Naive B cell (primary cell): ENCODE data around the gene POU6F1. TPM values are rescaled to one million over a fixed set of nuclear protein-coding genes. Genes with fewer than 3 reads are reported as not detected.
"Not testable (repeated sequence)": the region's sequence is repeated elsewhere in the genome, so short reads cannot be mapped to it uniquely, and the experiment has no call there.

Experiments
- ATAC-seq, 2 donors: fragments of 150-1000 bp; cut with Tn5 transposase; 2 replicates each; pipeline ENCODE4 v1.10.0; 2021; ENCODE audit warnings: low read depth in 2 of 2, mild to moderate bottlenecking in 2 of 2, moderate library complexity in 2 of 2
- DNase-seq: peaks from one replicate; pipeline ENCODE4 v3.0.0; 2022
- H3K27ac Mint-ChIP-seq, 6 donors: one replicate each; pipeline ENCODE4 v1.8.0; 2020 to 2022; ENCODE audit warnings: mild to moderate bottlenecking in 6 of 6, mixed read lengths in 6 of 6, moderate library complexity in 5 of 6, inconsistent platforms in 2 of 6
- H3K27me3 Mint-ChIP-seq, 3 donors: one replicate each; pipeline ENCODE4 v1.8.0; 2021 to 2022; ENCODE audit warnings: mixed read lengths in 3 of 3, mild to moderate bottlenecking in 1 of 3
- H3K36me3 Mint-ChIP-seq, 2 donors: one replicate each; pipeline ENCODE4 v1.8.0; 2020 to 2022; ENCODE audit warnings: mixed read lengths in 2 of 2, inconsistent platforms in 1 of 2, mild to moderate bottlenecking in 1 of 2
- H3K4me1 Mint-ChIP-seq, 3 donors: one replicate each; pipeline ENCODE4 v1.8.0; 2020 to 2022; ENCODE audit warnings: mixed read lengths in 3 of 3, inconsistent platforms in 1 of 3, mild to moderate bottlenecking in 1 of 3, moderate library complexity in 1 of 3
- H3K4me3 Mint-ChIP-seq, 8 donors: one replicate each; pipeline ENCODE4 v1.8.0; 2020 to 2022; ENCODE audit warnings: mild to moderate bottlenecking in 8 of 8, mixed read lengths in 8 of 8, moderate library complexity in 8 of 8, inconsistent platforms in 2 of 8
- H3K9me3 Mint-ChIP-seq, 7 donors: one replicate each; pipeline ENCODE4 v1.8.0; 2020 to 2022; ENCODE audit warnings: mixed read lengths in 7 of 7, mild to moderate bottlenecking in 5 of 7, inconsistent platforms in 2 of 7, moderate library complexity in 1 of 7
- polyA plus RNA-seq, 6 donors: library from polyadenylated mRNA; unstranded; fragments of 300-500 nt; fragmentation: Illumina TruSeq; gene quantifications; one replicate each; pipeline ENCODE4 v1.2.3, GENCODE V29; 2021; ENCODE audit warnings: low read depth in 6 of 6

POU6F1 gene, protein sequence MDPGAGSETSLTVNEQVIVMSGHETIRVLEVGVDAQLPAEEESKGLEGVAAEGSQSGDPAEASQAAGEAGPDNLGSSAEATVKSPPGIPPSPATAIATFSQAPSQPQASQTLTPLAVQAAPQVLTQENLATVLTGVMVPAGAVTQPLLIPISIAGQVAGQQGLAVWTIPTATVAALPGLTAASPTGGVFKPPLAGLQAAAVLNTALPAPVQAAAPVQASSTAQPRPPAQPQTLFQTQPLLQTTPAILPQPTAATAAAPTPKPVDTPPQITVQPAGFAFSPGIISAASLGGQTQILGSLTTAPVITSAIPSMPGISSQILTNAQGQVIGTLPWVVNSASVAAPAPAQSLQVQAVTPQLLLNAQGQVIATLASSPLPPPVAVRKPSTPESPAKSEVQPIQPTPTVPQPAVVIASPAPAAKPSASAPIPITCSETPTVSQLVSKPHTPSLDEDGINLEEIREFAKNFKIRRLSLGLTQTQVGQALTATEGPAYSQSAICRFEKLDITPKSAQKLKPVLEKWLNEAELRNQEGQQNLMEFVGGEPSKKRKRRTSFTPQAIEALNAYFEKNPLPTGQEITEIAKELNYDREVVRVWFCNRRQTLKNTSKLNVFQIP
- 1 to 10 TPM in 5 of 6 donors, not detected in 1; 1.1 to 3.4 (median 1.7) TPM for polyA plus RNA-seq

DNA sequence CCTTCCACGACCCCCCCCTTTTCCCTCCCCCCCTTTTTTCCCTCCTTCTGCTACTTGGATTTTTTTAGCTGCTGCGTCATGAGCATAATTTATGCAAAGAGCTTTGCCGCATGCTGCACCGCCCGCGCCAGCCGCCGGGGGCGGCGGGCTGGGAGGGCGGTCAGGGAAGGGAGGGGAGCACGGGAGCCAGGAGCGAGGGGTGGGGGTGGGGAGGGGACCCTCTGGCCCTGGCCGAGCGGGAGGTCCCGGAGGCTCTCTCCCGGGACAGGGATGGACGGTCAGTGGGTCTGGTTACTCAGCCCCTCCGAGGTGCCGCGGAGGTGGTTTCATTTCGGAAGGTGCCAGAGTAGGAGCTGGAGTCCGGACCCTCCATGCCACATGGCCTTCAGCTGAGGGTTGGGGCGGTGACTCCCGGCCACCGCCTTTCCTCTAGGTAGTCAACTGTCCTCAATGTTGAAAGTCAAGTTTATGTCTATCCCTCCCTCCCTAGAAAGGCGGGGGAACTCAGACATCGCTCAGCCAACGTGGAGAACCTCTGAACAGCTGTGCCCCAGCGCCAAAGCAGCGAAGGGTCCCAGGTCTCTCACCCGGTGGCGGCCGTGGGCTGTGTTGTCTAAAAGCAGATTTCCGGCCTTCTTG is at the start of gene POU6F1:
POU6F1 (minus strand) TSS at position 95 of the 639 bp plus-strand sequence. CDS start 11,226 bp downstream, outside the sequence.
- Mint-ChIP-seq H3K9me3 (no peaks in the 10 kb centered on the region), H3K4me1 (peaks cover 12 to 25% (median 24%) of the 10 kb centered on the region in 3 donors), H3K27me3 (no peaks in the 10 kb centered on the region), H3K27ac (peak within 1 kb of the TSS; percentile 90 to 99 (median 95)), H3K4me3 (peak within 1 kb of the TSS; percentile 86 to 97 (median 95)), H3K36me3 (no peaks in the 10 kb centered on the region)
- ATAC-seq (peak; percentile 75 to 77), DNase-seq (peak; percentile 71)

DNA sequence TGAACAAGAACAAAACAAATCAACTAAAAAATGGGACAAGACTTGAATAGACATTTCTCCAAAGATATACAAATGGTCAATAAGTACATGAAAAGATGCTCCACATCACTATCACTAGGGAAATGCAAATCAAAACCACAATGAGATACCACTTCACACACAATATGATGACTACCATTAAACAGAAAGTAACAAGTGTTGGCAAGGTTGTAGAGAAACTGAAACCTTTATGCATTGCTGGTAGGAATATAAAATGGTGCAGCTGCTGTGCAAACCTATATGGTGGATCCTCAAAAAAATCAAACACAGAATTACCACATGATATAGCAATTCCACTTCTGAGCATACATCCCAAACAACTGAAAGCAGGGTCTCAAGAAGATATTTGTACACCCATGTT is 47.2 kb upstream of the POU6F1 start:
- no peak overlapping the region for H3K27ac Mint-ChIP-seq
- ATAC-seq: peak; percentile 24 to 40
- peak overlapping the region in 1 of 8 donors; percentile 51 for H3K4me3 Mint-ChIP-seq

DNA sequence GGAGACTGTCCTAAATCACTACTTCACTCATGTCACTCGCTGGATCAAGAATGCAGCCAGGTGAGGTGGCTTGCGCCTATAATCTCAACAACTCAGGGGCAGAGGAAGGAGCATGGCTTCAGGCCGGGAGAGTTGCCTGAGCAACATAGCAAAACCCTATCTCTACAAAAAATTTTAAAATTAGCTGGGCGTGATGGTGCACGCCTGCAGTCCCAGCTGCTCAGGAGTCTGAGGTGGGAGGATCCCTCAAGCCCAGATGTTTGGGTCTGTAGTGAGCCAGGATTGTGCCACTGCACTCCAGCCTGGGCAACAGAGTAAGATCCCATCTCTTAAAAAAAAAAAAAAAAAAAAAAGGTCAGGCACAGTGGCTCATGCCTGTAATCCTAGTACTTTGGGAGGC is 46.4 kb upstream of the POU6F1 start:
- ATAC-seq (no peak), DNase-seq (no peak)
- peak overlapping the region in 1 of 8 donors; percentile 10 for H3K4me3 Mint-ChIP-seq
- peaks cover 0 to 2% (median 0%) of the 10 kb centered on the region in 7 donors for H3K9me3 Mint-ChIP-seq
- H3K4me1 Mint-ChIP-seq: peaks cover 31 to 35% (median 32%) of the 10 kb centered on the region in 3 donors
- H3K27me3 Mint-ChIP-seq: no peaks in the 10 kb centered on the region
- H3K27ac Mint-ChIP-seq: no peak overlapping the region
- peaks cover 0 to 5% of the 10 kb centered on the region in 2 donors for H3K36me3 Mint-ChIP-seq

More for the DNA sequence above, 47.2 kb upstream of the POU6F1 start:
- Mint-ChIP-seq H3K27me3 (no peaks in the 10 kb centered on the region), H3K9me3 (peaks cover 0 to 2% (median 0%) of the 10 kb centered on the region in 7 donors), H3K36me3 (peaks cover 0 to 5% of the 10 kb centered on the region in 2 donors), H3K4me1 (peaks cover 33 to 37% (median 36%) of the 10 kb centered on the region in 3 donors)
- no peak for DNase-seq

DNA sequence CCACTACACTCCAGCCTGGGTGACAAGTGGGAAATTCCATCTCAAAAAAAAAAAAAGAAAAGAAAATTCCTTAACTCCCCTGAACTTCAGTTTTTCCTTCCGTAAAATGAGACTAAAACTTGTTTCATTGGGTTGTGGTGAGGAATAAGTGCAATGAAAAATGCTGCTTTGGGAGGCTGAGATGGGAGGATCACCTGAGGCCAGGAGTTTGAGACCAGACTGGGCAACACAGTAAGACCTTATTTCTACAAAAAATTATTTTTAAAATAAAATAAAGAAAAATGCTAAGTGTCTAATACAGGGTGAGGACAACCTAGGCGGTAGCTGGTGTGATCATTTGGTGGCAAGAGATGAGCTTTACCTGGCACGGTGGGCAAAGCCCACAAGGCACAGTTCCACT is 45.5 kb upstream of the POU6F1 start:
- H3K27me3 Mint-ChIP-seq: no peaks in the 10 kb centered on the region
- DNase-seq: no peak
- no peak overlapping the region for H3K27ac Mint-ChIP-seq
- H3K4me1 Mint-ChIP-seq: peaks cover 25 to 26% (median 25%) of the 10 kb centered on the region in 3 donors
- H3K36me3 Mint-ChIP-seq: peaks cover 0 to 5% of the 10 kb centered on the region in 2 donors
- H3K4me3 Mint-ChIP-seq: no peak overlapping the region
- peaks cover 0 to 2% (median 0%) of the 10 kb centered on the region in 7 donors for H3K9me3 Mint-ChIP-seq
- no peak for ATAC-seq

DNA sequence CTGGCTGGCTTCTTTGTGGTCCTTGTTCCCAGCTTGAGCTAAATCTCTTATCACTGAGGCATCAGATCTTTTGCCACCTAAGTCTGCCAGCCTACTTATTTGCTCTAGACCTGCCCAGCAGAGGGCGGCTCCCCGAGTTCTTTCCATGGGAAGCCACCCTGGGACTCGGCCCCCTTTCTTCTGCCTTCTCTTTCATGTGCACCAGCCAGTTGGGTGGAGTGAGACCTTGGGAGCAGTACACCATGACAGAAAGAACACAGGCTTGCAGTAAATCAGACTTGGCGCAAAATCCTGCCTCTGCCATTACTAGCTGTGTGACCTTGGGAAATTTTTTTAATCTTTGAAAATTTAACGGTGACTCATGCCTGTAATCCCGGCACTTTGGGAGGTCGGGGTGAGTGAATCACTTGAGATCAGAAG is 44.9 kb upstream of the POU6F1 start:
- no peaks in the 10 kb centered on the region for H3K27me3 Mint-ChIP-seq
- peaks cover 0 to 2% (median 0%) of the 10 kb centered on the region in 7 donors for H3K9me3 Mint-ChIP-seq
- H3K4me3 Mint-ChIP-seq: no peak overlapping the region
- no peak overlapping the region for H3K27ac Mint-ChIP-seq
- no peak for ATAC-seq
- DNase-seq: no peak
- H3K36me3 Mint-ChIP-seq: peaks cover 0 to 5% of the 10 kb centered on the region in 2 donors
- H3K4me1 Mint-ChIP-seq: peaks cover 22 to 23% (median 23%) of the 10 kb centered on the region in 3 donors

DNA sequence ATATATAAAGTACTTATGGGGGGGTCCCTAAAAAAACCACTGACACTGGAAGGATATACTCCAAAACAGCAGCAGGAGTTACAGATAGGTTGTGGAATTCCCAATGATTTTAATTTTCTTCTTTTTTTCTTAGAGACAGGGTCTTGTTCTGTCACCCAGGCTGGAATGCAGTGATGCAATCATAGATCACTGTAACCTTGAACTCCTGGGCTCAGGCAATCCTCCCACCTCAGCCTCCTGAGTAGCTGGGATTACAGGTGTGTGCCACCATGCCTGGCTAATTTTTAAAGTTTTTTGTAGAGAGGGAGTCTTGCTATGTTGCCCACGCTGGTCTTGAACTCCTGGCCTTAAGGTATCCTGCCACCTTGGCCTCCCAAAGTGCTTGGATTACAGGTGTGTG is 41.7 kb upstream of the POU6F1 start:
- not testable (repeated sequence) for ATAC-seq, DNase-seq, H3K4me3 Mint-ChIP-seq, H3K27me3 Mint-ChIP-seq, H3K9me3 Mint-ChIP-seq
- Mint-ChIP-seq H3K27ac (peak overlapping the region in 1 of 6 donors; percentile 63), H3K36me3 (peaks cover 0 to 19% of the 10 kb centered on the region in 2 donors), H3K4me1 (peaks cover 11 to 17% (median 16%) of the 10 kb centered on the region in 3 donors)

DNA sequence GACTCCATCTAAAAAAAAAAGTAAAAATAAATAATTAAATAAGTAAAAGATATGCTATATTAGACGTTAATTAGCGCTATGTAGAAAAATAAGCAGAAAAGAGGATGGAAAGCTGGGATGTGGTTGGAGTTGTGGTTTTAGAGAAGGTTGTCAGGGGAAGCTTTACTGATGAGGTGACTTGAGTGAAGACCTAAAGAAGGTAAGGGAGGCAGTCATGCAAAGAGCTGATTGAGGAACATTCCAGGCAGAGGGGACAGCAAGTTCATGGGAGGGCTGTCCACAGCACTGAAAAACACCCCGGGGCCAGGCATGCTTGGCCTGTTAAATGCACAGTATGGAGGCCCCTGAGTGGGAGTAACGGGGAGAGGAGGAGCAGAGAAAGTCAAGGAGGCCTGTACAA is 36.7 kb upstream of the POU6F1 start:
- Mint-ChIP-seq H3K4me1 (peaks cover 7 to 19% (median 14%) of the 10 kb centered on the region in 3 donors), H3K4me3 (peak overlapping the region in 1 of 8 donors; percentile 10), H3K27ac (peak overlapping the region in 1 of 6 donors; percentile 84), H3K36me3 (peaks cover 0 to 22% of the 10 kb centered on the region in 2 donors), H3K27me3 (no peaks in the 10 kb centered on the region), H3K9me3 (no peaks in the 10 kb centered on the region)
- DNase-seq: no peak
- no peak for ATAC-seq

DNA sequence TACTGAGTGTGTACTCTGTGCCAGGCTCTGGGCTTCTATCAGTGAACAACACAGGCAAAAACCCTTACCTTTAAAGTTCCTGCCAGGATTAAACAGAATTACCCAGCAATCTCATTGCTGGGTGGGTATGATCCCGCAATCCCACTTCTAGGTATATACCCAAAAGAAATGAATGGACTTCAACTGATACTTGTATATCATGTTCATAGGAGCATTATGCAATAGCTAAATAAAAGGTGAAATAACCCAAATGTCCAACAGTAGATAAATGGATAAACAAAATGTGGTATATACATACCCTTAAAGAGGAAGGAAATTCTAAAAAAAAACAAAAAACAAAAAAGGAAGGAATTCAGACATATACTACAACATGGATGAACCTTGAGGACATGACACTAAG is 35.4 kb upstream of the POU6F1 start:
- H3K27ac Mint-ChIP-seq: peak overlapping the region in 1 of 6 donors; percentile 42
- DNase-seq (no peak), ATAC-seq (no peak)
- H3K4me1 Mint-ChIP-seq: peaks cover 12 to 23% (median 16%) of the 10 kb centered on the region in 3 donors
- H3K9me3 Mint-ChIP-seq: no peaks in the 10 kb centered on the region
- H3K36me3 Mint-ChIP-seq: peaks cover 0 to 22% of the 10 kb centered on the region in 2 donors
- no peaks in the 10 kb centered on the region for H3K27me3 Mint-ChIP-seq
- H3K4me3 Mint-ChIP-seq: no peak overlapping the region

DNA sequence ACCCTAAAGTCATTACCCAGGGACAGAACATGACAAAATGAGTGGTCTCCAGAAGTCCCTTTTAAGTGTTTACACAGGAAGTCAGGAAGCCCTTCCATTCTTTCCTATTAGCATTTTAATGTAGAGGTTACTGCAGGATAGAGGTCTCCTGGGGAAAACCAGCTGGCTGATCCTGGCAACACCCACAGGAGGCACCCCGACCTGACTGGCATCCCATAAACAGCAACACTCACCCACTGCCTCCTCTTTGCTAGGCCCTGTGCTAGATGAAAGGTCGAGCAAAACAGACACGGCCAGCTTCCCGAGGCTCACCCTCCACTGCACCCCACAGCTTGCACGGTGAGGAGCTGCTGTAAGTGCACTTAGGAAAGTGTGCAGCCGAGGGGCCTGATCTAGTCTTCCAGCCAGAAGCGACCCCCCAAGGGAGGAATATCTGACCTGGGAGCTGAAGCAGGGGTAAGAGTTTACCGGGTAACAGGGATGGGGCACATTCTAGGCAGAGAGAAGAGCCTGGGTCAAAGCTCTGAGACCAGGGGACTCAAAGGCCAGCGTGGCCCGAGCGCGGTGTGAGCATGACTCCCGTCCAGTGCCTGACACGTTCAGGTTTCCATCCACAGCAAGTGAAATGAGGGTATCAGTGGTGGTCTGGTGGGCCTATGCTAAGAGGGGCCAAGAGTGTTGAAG is 29.8 kb upstream of the POU6F1 start:
- Mint-ChIP-seq H3K4me3 (peak overlapping the region in 7 of 8 donors; percentile 14 to 68 (median 45)), H3K4me1 (peaks cover 44 to 56% (median 50%) of the 10 kb centered on the region in 3 donors), H3K27ac (peak overlapping the region in 5 of 6 donors; percentile 75 to 86 (median 78)), H3K27me3 (no peaks in the 10 kb centered on the region), H3K9me3 (no peaks in the 10 kb centered on the region), H3K36me3 (peaks cover 10 to 12% of the 10 kb centered on the region in 2 donors)
- no peak for ATAC-seq
- DNase-seq: no peak

DNA sequence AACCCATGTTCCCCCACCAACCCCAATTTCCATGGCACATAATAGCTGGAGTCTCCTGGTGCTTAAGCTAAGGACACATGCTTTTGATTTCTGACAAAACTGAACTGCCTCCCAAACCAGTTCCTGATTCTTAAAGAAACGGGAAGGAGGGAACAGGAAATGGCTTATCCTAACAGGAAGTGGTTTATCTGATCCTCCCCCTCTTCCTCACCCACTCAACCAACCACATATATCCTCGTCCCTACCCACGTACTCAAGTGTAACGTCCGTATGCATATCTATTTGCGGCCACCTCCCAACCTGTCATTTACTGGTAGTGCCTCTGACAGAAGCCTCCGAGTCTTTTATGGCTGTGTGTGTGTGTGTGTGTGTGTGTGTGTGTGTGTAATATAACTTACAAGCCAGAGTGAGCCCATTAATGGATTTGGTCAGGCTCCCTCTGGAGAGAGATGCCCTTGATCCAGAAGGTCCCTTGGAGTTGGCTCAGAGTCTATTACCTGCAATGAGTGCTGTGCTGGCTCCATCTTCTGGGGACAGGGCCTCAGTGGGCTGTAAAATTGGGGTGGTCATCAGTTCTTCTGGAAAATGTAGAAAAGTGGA is 28.5 kb upstream of the POU6F1 start:
- Mint-ChIP-seq H3K4me1 (peaks cover 49 to 65% (median 61%) of the 10 kb centered on the region in 3 donors), H3K27ac (peak overlapping the region in 5 of 6 donors; percentile 61 to 93 (median 89)), H3K27me3 (no peaks in the 10 kb centered on the region), H3K36me3 (peaks cover 16 to 20% of the 10 kb centered on the region in 2 donors), H3K9me3 (no peaks in the 10 kb centered on the region), H3K4me3 (peak overlapping the region in 5 of 8 donors; percentile 7 to 66 (median 54))
- ATAC-seq: peak; percentile 27 to 47
- no peak for DNase-seq

DNA sequence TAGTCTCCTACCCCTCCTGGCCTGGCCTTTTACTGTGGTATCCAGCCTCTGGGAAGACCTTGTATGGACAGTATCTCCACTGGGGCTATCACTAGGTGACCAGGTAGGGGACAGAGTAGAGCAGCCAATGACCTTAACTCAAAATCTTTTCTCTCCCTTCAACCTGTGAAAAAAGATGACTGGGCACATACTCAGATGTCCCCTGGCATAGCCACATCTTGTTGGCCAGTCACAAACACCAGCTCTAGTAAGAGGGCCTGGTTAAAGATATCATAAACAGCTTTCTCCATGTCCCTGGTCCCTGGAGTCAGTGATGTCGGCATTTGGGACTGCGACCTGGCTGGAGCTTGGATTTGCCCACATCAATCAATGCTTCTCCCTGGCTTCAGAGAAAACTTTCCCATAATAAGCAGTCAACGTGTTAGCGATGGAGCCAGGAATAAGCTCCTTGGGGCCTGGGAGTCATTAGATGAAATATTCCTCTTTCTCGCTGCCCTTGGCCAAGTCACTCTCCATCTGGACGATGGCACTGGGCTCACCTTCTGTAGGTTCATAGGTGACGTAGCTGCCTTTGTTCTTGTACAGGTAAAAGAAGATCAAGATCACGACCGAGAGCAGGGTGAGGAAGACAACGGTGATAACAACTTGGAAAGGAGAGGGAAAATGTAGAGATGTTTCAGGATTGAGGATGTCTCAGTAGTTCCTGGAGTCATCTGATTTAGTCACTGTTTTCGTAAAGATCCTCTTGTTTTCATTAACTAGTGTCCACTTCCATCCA is 27.8 kb upstream of the POU6F1 start:
- H3K36me3 Mint-ChIP-seq: peaks cover 16 to 20% of the 10 kb centered on the region in 2 donors
- DNase-seq (no peak), ATAC-seq (no peak)
- no peaks in the 10 kb centered on the region for H3K9me3 Mint-ChIP-seq
- peaks cover 53 to 72% (median 65%) of the 10 kb centered on the region in 3 donors for H3K4me1 Mint-ChIP-seq
- peak overlapping the region in 5 of 8 donors; percentile 7 to 66 (median 54) for H3K4me3 Mint-ChIP-seq
- peak overlapping the region; percentile 79 to 93 (median 88) for H3K27ac Mint-ChIP-seq
- no peaks in the 10 kb centered on the region for H3K27me3 Mint-ChIP-seq

DNA sequence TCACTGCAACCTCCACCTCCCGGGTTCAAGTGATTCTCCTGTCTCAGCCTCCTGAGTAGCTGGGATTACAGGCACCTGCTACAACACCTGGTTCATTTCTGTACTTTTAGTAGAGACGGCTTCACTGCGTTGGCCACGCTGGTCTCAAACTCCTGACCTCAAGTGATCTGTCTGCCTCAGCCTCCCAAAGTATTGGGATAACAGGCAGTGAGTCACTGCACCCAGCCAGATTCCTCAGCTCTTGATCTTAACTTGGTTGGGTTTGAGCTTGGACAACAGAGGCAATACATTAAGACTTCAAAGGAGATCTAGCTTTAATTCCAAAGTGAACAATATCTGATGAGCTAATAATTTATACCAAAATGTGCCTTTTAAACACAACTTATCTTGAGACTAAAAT is 26.4 kb upstream of the POU6F1 start:
- Mint-ChIP-seq H3K36me3 (peaks cover 16 to 20% of the 10 kb centered on the region in 2 donors), H3K4me1 (peaks cover 63 to 79% (median 77%) of the 10 kb centered on the region in 3 donors), H3K4me3 (peak overlapping the region in 4 of 8 donors; percentile 7 to 63 (median 34)), H3K9me3 (no peaks in the 10 kb centered on the region), H3K27ac (peak overlapping the region in 4 of 6 donors; percentile 33 to 85 (median 62)), H3K27me3 (no peaks in the 10 kb centered on the region)
- no peak for DNase-seq
- ATAC-seq: no peak
